Activated CD8-positive, alpha-beta memory T cell treated with anti-CD3 and anti-CD28 coated beads, Interleukin-2, amount 10 ng/mL, durations not matched to agents 7 days and 5 days (primary cell): ENCODE data around the gene DDX25. TPM values are rescaled to one million over a fixed set of nuclear protein-coding genes. Genes with fewer than 3 reads are reported as not detected.

Experiments
- ATAC-seq: fragments of 150-1000 bp; cut with Tn5 transposase; one replicate; pipeline ENCODE4 v1.10.0; 2021; ENCODE audit warnings: moderate library complexity
- CTCF ChIA-PET: fragments of 350-600 bp; sonication (Branson Sonifier 250); formaldehyde crosslinking; loops from one replicate; lab custom pipeline; 2021; ENCODE audit warnings: antibody characterized with exemption; lab: Charles Lee
- DNase-seq: peaks from one replicate; pipeline ENCODE4 v3.0.0-alpha.2; 2020
- H3K27ac Mint-ChIP-seq: one replicate; pipeline ENCODE4 v1.8.0; 2021; ENCODE audit warnings: mild to moderate bottlenecking, mixed read lengths
- H3K27me3 Mint-ChIP-seq: one replicate; pipeline ENCODE4 v1.8.0; 2021; ENCODE audit warnings: mixed read lengths
- H3K36me3 Mint-ChIP-seq: one replicate; pipeline ENCODE4 v1.8.0; 2021; ENCODE audit warnings: mild to moderate bottlenecking, mixed read lengths
- H3K4me1 Mint-ChIP-seq: one replicate; pipeline ENCODE4 v1.8.0; 2021; ENCODE audit warnings: mixed read lengths
- H3K4me3 Mint-ChIP-seq: one replicate; pipeline ENCODE4 v1.8.0; 2021; ENCODE audit warnings: mild to moderate bottlenecking, moderate library complexity, mixed read lengths
- H3K9me3 Mint-ChIP-seq: one replicate; pipeline ENCODE4 v1.8.0; 2022; ENCODE audit warnings: low read depth, mixed read lengths
- total RNA-seq, 2 experiments: library from RNA; stranded (reverse); gene quantifications; one replicate each; pipeline ENCODE4 v1.2.3, GENCODE V29; 2021

DDX25 gene
- total RNA-seq, 2 experiments from 2014 or later, result 0.50 TPM; not detected in 1

DNA sequence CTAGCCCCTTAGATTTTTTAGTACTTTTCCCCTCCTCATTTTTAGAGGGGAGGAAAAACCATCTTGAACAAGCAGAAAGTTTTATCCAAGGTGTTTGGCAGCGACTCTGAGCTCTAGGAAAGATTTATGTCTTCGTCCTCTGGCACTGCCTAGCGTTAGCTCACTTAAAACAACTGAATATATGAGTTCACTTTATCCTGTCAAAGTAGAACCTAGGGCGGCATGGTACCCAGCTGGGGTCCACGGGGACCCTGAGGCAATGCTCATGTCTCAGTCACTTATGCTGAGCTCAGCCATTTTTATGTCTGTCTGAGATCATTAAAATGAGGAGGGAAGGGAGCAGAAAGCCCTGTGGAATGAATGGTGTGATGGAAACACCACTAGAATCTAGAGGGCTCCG is 27.4 kb downstream of the DDX25 start:
- H3K36me3 Mint-ChIP-seq, result no peaks in the 10 kb centered on the region
- no peaks in the 10 kb centered on the region for H3K9me3 Mint-ChIP-seq
- CTCF ChIA-PET, result interaction anchor here (1.0 to 1.7 kb wide), 3 partner anchors 10 to 262 kb away, joined by 3 to 4 read pairs (median 4); no protein-coding TSS in a partner anchor
- no peak for DNase-seq
- no peak for ATAC-seq
- H3K27me3 Mint-ChIP-seq, result peaks cover 44% of the 10 kb centered on the region
- no peak overlapping the region for H3K4me3 Mint-ChIP-seq
- no peak overlapping the region for H3K27ac Mint-ChIP-seq
- H3K4me1 Mint-ChIP-seq, result peaks cover 13% of the 10 kb centered on the region

DNA sequence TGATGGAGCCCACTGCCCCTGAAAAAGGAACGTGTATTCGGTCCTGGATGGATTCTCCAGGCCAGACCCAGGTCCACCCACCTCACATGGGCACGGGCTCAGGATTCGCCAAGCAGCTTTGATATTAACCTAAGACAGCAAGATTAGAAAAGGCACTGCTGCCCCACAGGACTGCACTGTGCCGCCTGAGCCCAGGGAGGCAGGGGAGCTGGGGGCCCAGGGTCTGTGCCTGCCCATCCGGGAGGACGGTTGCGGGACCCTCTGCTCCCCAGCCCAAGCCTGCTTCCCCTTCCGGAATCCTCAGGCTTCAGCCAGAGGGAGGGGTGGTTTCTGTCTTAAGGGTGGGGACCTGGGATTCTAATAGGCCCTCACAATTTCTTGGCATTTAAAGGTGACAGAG is 28.0 kb downstream of the DDX25 start:
- Mint-ChIP-seq H3K4me3 (no peak overlapping the region), H3K9me3 (no peaks in the 10 kb centered on the region), H3K4me1 (peaks cover 13% of the 10 kb centered on the region), H3K27ac (no peak overlapping the region), H3K27me3 (peaks cover 38% of the 10 kb centered on the region), H3K36me3 (no peaks in the 10 kb centered on the region)
- ATAC-seq, result no peak
- CTCF ChIA-PET, result interaction anchor here (1.0 to 1.7 kb wide), 2 partner anchors 9 to 262 kb away, joined by 3 to 4 read pairs; no protein-coding TSS in a partner anchor
- DNase-seq, result no peak

DNA sequence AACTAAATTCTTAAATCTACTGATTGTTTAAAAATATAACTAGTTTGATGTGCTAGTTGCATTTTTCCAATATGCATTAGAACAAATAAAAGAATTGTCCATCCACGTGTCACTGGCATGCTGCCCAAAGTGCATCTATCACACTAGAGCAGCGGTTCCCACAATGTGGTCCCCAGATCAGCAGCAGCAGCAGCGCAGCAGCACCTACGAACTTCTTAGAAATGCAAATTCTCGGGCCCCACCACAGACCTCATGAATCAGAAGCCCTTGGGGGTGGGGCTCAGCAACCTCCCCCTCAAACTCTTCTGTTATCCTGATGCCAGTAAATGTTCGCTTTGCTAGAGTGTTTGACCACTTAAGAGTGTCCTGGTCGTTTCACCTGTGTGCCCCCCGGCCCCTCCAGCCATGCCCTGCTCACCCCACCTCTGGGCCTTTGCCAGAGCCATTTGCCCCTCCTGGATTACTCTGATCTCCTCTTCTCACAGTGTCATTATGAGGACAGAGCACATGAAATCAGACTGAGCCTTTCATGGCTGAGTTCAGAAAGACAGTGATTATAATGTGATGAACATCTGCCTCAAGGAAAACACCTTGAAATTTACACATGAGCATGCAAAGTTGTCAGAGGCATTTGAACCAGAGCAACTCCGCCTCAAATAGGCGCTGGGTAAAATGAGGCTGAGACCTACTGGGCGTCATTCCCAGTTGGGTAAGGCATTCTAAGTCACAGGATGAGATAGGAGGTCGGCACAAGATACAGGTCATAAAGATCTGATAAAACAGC is 28.9 kb downstream of the DDX25 start:
- CTCF ChIA-PET, result interaction anchor here (1.3 kb wide), 1 partner anchor 12 kb away, joined by 3 read pairs; the partner anchor contains the start of gene VSIG10L2
- no peaks in the 10 kb centered on the region for H3K9me3 Mint-ChIP-seq
- DNase-seq, result peak; percentile 68
- peaks cover 13% of the 10 kb centered on the region for H3K4me1 Mint-ChIP-seq
- peaks cover 37% of the 10 kb centered on the region for H3K27me3 Mint-ChIP-seq
- H3K36me3 Mint-ChIP-seq, result no peaks in the 10 kb centered on the region
- H3K4me3 Mint-ChIP-seq, result no peak overlapping the region
- no peak overlapping the region for H3K27ac Mint-ChIP-seq
- ATAC-seq, result peak; percentile 63

DNA sequence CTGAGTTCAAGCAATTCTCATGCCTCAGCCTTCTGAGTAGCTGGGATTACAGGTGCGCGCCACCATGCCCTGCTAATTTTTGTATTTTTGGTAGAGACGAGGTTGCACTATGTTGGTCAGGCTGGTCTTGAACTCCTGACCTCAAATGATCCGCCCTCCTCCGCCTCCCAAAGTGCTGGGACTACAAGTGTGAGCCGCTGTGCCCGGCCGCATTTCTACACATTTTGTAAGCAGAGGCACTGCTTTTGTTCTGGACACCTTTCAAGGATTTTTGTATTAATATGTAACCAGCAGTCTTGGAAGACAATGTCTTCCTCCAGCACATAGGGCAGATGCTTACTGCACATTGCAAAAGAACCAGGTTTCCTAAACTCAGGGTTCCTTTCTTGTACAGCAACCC is 30.2 kb downstream of the DDX25 start:
- H3K36me3 Mint-ChIP-seq, result no peaks in the 10 kb centered on the region
- H3K4me1 Mint-ChIP-seq, result peaks cover 21% of the 10 kb centered on the region
- H3K27me3 Mint-ChIP-seq, result peaks cover 29% of the 10 kb centered on the region
- CTCF ChIA-PET, result interaction anchor here (1.5 kb wide), 1 partner anchor 259 kb away, joined by 5 read pairs; no protein-coding TSS in a partner anchor
- ATAC-seq, result no peak
- no peak overlapping the region for H3K4me3 Mint-ChIP-seq
- no peaks in the 10 kb centered on the region for H3K9me3 Mint-ChIP-seq
- H3K27ac Mint-ChIP-seq, result no peak overlapping the region
- DNase-seq, result no peak

DNA sequence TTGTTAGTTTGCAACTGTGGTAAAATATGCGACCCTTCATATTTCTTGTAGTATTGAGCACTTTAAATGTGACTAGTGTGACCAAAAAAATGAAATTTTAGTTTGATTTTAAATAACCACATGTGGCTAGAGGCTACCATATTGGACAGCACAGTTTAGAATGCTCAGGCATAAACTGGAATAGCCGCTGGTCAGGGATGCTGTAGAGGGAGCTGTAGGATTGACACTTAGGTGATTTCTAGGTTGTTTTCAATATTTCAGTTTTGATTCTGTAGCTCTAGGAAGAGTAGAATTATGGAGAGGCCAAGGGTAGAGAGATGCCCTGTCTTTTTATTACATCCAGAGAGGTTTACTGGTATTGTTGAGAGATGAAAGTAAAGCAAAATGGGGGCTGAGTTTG is 30.7 kb downstream of the DDX25 start:
- no peaks in the 10 kb centered on the region for H3K9me3 Mint-ChIP-seq
- no peaks in the 10 kb centered on the region for H3K36me3 Mint-ChIP-seq
- DNase-seq (no peak), ATAC-seq (no peak)
- H3K27me3 Mint-ChIP-seq, result peaks cover 26% of the 10 kb centered on the region
- H3K4me1 Mint-ChIP-seq, result peaks cover 21% of the 10 kb centered on the region
- H3K27ac Mint-ChIP-seq, result no peak overlapping the region
- H3K4me3 Mint-ChIP-seq, result no peak overlapping the region
- CTCF ChIA-PET, result interaction anchor here (1.5 kb wide), 1 partner anchor 259 kb away, joined by 5 read pairs; no protein-coding TSS in a partner anchor

DNA sequence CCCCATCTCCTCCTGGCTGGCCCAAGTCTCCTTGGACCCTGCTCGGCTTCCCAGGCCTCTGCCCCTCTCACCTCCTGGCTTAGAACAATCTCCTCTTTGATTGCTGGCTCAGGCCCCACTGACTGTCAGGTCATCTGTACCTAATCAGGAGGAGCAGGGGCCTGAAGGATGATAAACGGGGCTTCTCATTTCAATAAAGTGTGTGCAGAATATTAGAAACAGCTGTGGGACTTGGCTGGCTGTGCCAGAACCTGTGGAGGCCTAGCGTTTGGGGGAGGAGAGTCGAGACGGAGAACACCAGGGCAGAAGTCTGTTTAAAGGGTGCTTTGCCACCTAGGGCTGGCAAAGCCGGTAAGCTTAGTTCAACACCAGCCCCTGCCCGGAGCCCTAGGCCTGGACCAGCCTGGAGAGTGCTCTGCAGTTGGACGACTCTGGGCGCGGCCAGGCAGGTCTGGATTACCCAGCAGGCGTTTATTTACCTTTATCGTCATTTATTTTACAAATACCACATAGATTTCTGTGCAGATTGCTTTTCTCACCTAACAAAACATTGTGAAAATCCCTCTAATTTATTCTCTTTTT is 31.4 kb downstream of the DDX25 start:
- CTCF ChIA-PET, result interaction anchor here (1.0 to 1.5 kb wide), 2 partner anchors 12 to 258 kb away, joined by 3 to 5 read pairs; no protein-coding TSS in a partner anchor

DNA sequence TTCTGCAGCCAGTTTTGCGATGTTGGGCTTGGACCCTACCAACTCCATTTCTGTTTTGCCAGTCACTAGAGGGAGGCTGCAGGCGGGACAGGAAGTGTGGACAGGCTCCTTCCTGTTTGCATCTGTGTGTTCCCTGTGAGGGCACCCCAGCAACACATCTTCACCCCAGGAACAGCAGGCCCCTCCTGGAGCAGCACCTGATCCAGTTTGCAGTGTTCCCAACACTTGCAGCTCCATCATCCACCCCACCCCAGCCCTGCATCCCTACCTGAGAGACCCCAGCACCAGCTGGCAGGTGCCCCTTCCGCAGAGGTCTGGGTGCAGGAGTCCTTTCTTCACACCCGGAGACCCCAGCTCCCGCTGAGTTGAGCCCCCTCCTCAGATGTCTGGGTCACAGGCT is 34.1 kb downstream of the DDX25 start:
- ATAC-seq (no peak), DNase-seq (no peak)
- no peak overlapping the region for H3K27ac Mint-ChIP-seq

More for the DNA sequence above, 31.4 kb downstream of the DDX25 start:
- Mint-ChIP-seq H3K27ac (no peak overlapping the region), H3K4me3 (no peak overlapping the region), H3K4me1 (peaks cover 21% of the 10 kb centered on the region), H3K9me3 (no peaks in the 10 kb centered on the region), H3K27me3 (peaks cover 23% of the 10 kb centered on the region), H3K36me3 (no peaks in the 10 kb centered on the region)
- ATAC-seq (no peak), DNase-seq (no peak)

DNA sequence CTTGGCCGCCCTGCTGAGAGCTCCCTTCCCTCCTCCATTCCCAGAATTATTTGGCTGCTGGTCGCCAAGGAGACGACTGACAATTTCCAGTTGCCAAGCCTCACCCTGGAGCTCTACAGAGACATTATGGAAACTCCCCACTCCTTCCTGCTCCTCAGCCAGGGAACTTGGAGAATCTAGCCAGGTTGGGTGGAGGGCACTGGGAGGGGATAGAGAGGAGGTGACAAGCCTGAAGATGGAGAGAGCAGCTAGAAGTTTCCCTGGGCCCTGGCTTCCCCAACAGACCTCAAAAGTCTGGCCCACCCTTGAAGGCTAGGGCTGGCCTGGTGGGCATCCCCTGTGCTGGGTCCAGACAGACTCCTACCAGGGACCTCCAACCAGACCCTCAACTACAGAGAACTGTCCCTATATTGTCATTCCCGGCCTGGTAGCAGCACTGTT is 34.8 kb downstream of the DDX25 start:
- H3K36me3 Mint-ChIP-seq, result no peaks in the 10 kb centered on the region
- peaks cover 6% of the 10 kb centered on the region for H3K27me3 Mint-ChIP-seq
- no peak for DNase-seq
- CTCF ChIA-PET, result interaction anchor here (0.5 to 6.1 kb wide), 3 partner anchors 9 to 255 kb away, joined by 3 to 26 read pairs (median 4); no protein-coding TSS in a partner anchor
- no peak overlapping the region for H3K4me3 Mint-ChIP-seq
- ATAC-seq, result no peak
- H3K27ac Mint-ChIP-seq, result no peak overlapping the region
- H3K4me1 Mint-ChIP-seq, result peaks cover 11% of the 10 kb centered on the region
- H3K9me3 Mint-ChIP-seq, result no peaks in the 10 kb centered on the region

More for the DNA sequence above, 34.1 kb downstream of the DDX25 start:
- peaks cover 14% of the 10 kb centered on the region for H3K4me1 Mint-ChIP-seq
- no peaks in the 10 kb centered on the region for H3K36me3 Mint-ChIP-seq
- H3K4me3 Mint-ChIP-seq, result no peak overlapping the region
- no peaks in the 10 kb centered on the region for H3K9me3 Mint-ChIP-seq
- H3K27me3 Mint-ChIP-seq, result peaks cover 6% of the 10 kb centered on the region
- CTCF ChIA-PET, result interaction anchor here (1.7 to 6.1 kb wide), 2 partner anchors 8 to 255 kb away, joined by 4 to 26 read pairs; no protein-coding TSS in a partner anchor

DNA sequence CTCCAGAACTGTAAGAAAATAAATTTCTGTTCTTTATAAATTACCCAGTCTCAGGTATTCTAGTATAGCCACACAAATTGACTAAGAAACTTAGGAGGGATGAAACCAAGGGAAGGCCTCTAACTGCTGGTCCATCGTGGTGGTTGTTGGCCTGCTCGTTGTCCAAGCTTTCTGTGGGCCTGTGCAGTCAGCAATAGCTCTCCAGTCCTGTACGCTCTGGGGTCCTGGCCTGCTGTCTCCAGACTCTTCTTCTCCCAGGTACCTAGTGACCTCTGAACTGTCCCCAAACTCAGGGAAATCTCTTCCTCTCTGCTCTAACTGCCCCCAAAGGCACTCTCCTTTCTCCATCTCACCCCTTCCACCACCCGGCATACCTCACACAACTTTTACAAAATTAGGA is 35.8 kb downstream of the DDX25 start:
- H3K27me3 Mint-ChIP-seq, result peaks cover 5% of the 10 kb centered on the region
- no peaks in the 10 kb centered on the region for H3K9me3 Mint-ChIP-seq
- DNase-seq (no peak), ATAC-seq (no peak)
- H3K4me1 Mint-ChIP-seq, result peaks cover 11% of the 10 kb centered on the region
- H3K27ac Mint-ChIP-seq, result no peak overlapping the region
- H3K36me3 Mint-ChIP-seq, result no peaks in the 10 kb centered on the region
- CTCF ChIA-PET, result interaction anchor here (1.4 to 6.1 kb wide), 2 partner anchors 253 to 258 kb away, joined by 3 to 26 read pairs; no protein-coding TSS in a partner anchor
- no peak overlapping the region for H3K4me3 Mint-ChIP-seq

DNA sequence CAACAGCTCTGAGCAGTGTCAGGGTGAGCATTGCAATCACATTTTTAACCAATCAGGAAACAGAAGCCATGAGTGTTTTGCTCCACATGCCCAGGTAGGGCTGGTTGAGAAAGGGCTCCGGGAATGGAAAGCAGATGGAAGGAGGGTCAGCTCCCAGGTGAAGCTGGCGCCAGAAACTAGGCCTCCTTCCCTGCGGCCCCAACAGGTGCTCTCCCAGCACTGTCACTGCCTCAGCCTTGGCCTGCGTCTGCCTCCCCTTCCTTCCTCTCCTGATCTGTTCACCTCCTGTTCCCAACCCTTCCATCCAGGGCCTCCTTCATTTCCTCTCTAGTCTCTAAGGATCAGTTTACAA is 36.9 kb downstream of the DDX25 start:
- ATAC-seq (no peak), DNase-seq (no peak)
- H3K4me1 Mint-ChIP-seq, result peaks cover 11% of the 10 kb centered on the region
- no peak overlapping the region for H3K4me3 Mint-ChIP-seq
- CTCF ChIA-PET, result interaction anchor here (1.2 to 6.1 kb wide), 6 partner anchors 9 to 257 kb away, joined by 3 to 26 read pairs (median 4); no protein-coding TSS in a partner anchor
- H3K36me3 Mint-ChIP-seq, result no peaks in the 10 kb centered on the region
- no peak overlapping the region for H3K27ac Mint-ChIP-seq
- no peaks in the 10 kb centered on the region for H3K9me3 Mint-ChIP-seq
- peaks cover 3% of the 10 kb centered on the region for H3K27me3 Mint-ChIP-seq

DNA sequence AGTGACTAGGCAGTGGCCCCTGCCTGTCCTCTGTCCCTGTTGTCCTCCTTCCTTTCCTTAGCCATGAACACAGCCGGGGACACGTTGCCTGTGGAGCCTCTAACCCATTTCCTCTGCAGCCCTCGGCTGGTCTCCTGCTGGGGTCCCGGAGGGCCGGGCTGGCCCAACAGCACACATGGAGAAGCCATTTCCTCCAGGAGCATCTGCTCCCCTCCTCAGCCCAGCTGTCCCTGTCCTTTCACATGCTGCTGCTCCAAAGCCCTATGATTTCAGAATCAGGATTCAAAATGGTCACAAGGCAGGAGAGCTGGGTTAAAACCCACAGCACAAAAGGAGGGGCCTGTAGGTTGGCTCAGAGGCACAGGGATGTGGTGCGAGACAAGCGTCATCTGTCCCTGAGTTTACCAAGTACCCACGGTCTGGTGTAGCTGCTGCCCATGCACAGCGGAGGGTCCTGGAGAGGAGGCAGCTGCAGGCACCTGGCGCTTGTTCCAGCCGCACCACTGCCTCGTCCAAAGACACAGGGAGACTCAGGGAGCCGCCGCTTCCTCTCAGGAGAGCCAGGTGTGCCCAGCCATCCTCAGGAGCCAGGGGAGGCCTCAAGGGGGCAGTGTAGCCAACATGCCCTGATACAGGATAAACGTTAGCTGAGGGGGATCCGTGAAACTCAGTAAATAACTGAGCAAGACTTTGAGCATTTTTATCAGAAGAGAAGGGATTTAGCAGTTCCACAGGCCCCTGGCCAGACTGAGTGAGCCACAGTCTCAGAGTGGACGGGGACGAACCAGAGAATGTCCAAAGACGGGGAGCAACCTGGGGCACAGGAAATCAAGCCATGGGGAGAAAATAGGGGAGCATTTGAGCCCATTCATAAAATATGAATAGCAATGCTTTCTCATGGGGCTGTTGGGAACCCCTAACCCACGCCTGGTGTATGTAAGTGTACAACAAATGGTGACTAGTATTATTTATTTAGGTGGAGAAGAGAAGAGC is 37.6 kb downstream of the DDX25 start:
- H3K4me3 Mint-ChIP-seq, result no peak overlapping the region
- no peak overlapping the region for H3K27ac Mint-ChIP-seq
- CTCF ChIA-PET, result interaction anchor here (0.7 to 6.1 kb wide), 12 partner anchors 10 to 263 kb away, joined by 3 to 26 read pairs (median 3); partner anchors contain the start of gene PUS3
- peaks cover 11% of the 10 kb centered on the region for H3K4me1 Mint-ChIP-seq
- DNase-seq (peak; percentile 58), ATAC-seq (peak; percentile 73)
- H3K9me3 Mint-ChIP-seq, result no peaks in the 10 kb centered on the region
- H3K27me3 Mint-ChIP-seq, result peaks cover 3% of the 10 kb centered on the region
- no peaks in the 10 kb centered on the region for H3K36me3 Mint-ChIP-seq

DNA sequence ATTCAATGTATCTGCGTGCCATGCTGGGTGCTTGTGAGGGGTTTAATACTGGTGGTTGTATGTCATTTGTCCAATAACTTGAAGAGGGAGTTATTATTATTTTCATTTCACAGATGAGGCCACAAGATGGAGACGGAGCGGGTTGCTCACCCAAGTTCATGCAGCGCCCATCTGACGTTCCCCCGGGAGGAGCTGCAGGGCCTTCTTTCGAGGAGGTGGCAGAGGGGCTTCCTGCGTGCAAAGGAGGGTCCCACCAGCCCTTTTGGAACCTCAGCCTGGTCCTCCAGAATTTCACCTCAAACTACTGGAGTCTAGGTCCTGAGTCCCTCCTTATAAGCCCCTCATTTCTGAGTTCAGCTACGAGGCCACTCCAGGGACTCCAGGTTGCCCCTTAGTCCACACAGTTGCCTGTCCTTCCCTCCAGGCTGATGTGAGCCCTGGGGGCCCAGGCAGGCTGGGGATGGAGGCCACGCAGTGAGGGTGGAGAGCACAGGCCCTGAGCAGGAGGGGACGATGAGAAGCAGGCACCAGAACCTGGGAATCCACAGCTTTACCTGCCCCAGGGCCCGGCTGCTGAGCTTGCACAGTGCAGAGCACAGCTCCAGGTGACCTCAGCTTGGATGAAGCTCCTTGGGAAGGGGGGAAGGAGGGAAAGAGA is 38.6 kb downstream of the DDX25 start:
- peaks cover 3% of the 10 kb centered on the region for H3K27me3 Mint-ChIP-seq
- no peak overlapping the region for H3K27ac Mint-ChIP-seq
- no peak overlapping the region for H3K4me3 Mint-ChIP-seq
- ATAC-seq (no peak), DNase-seq (no peak)
- H3K36me3 Mint-ChIP-seq, result no peaks in the 10 kb centered on the region
- peaks cover 11% of the 10 kb centered on the region for H3K4me1 Mint-ChIP-seq
- CTCF ChIA-PET, result interaction anchor here (0.7 to 6.1 kb wide), 8 partner anchors 12 to 262 kb away, joined by 3 to 26 read pairs (median 3); partner anchors contain the start of gene PUS3
- H3K9me3 Mint-ChIP-seq, result no peaks in the 10 kb centered on the region
